ENCODE results near the gene COMMD10.

GRCh38 chr5:116272281-116272941, 187.6 kb downstream of the COMMD10 start:
- peak in 2 of 6 experiments; percentile 21 to 35 for TF ChIP-seq CTCF (IDR thresholded peaks at IDR 0.05)
- TF ChIP-seq POLR2A (IDR thresholded peaks at IDR 0.05): no peak

Measured in adrenal gland (tissue), 5 donors.